SKM-1 treated with dmso at 0.1 percent for 144 hours (cell line): ENCODE data around the gene NPY4R2.
"Not testable (repeated sequence)": the region's sequence is repeated elsewhere in the genome, so short reads cannot be mapped to it uniquely, and the experiment has no call there.

ENCODE experiments used
- DNase-seq: peaks from one replicate; lab custom pipeline; 2025; ENCODE audit not compliant: unreplicated experiment; lab: John Stamatoyannopoulos, UW

The NPY4R2 gene

GRCh38 chr10:47932824-47933223 lies 14.4 kb downstream of the NPY4R2 start:
- DNase-seq, result not testable (repeated sequence)

DNA sequence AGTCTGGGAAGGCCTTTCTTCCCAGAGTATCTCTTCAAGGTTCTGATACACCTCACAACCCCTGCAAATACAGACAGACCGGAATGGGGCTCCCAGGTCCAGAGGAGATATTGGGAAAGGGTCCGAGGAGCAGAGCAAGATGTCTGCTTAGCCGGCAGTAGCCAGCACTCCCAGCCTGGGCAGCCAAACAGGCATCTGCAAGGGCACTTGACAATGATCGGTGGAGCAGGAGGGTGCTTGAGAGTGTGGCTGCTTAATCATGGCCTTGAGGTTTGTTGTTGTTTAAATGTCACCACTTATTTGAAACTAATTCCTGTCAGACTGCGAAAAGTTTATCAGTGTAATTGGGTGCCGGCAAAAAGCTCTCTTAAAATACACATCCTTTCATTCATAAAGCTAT lies 15.0 kb downstream of the NPY4R2 start:
- not testable (repeated sequence) for DNase-seq

DNA sequence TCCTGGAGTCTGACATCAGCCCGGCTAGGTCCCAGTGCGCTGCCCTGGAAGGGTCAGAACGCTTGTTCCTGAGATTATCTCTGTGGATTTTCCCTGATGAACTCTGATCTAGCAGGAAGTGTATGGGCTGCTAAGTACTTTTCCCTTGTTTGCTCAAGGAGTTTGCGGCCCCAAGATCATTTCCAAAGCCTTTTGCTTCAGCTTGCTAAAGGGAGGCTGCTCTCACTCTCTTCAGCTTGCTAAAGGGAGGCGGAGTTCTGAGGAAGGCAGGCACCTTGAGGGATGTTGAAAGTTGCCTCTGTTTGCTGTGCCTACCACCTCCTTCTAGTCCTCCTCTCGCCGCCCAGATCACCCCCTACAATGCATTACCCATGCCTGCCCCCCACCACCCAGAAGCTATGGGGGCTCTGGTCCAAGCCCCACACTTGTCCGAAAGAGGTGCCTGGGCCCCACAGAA lies 18.3 kb downstream of the NPY4R2 start:
- DNase-seq, result not testable (repeated sequence)

GRCh38 chr10:47937634-47938033 lies 19.2 kb downstream of the NPY4R2 start:
- not testable (repeated sequence) for DNase-seq

DNA sequence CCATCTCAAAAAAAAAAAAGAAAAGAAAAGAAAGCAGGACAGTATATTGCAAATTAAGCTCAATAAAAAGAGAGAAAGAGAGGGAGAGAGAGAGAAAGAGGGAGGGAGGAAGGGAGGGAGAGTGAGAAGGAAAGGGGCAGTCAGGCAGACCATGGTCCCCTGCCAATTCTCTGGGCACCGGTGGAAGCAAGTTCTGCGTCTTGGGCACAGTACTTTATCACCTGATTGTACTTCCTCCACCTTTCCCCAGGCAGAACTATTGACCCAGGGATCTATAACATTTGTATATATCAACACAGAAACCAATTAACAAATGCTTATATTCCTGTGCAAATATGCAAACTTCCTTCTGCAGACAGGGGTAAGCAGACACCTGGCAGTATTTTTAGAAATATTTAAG lies 22.4 kb downstream of the NPY4R2 start:
- not testable (repeated sequence) for DNase-seq

GRCh38 chr10:47941379-47941778 lies 22.9 kb downstream of the NPY4R2 start:
- not testable (repeated sequence) for DNase-seq

- not testable (repeated sequence) for DNase-seq
These were observed 24.0 kb downstream of the NPY4R2 start for GRCh38 chr10:47942351-47943019.

DNA sequence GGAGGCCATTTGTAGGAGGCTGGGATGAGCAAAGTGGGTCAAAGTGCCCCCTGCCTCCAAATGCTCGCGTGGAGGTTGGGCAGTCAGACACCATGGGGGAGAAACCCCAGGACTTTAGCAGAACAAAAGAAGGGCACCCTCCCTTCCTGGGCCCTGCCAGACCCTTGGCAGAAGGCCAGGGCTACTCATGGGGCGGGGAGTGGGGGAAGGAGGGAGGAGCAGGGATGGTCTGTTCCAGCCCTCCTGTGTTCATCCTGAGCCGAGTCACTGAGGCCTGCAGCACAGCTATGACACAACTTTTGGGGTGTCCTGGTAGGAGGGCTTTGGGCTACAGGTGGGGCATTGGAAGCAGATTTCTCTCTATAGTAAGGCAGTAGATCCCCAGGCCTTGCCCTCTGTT lies 24.9 kb downstream of the NPY4R2 start:
- not testable (repeated sequence) for DNase-seq

DNA sequence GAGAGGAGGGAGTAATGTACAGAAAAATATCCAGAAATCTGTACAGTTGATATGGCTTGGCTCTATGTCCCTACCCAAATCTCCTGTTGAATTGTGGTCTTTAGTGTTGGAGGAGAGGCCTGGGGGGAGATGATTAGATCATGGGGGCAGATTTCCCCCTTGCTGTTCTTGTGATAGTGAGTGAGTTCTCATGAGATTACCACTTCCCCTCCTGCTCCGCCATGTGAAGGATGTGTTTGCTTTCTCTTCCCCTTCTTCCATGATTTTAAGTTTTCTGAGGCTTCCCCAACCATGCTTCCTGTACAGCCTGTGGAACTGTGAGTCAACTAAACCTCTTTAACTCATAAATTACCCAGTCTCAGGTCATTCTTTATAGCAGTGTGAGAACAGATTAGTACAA lies 29.0 kb downstream of the NPY4R2 start:
- DNase-seq, result not testable (repeated sequence)

DNA sequence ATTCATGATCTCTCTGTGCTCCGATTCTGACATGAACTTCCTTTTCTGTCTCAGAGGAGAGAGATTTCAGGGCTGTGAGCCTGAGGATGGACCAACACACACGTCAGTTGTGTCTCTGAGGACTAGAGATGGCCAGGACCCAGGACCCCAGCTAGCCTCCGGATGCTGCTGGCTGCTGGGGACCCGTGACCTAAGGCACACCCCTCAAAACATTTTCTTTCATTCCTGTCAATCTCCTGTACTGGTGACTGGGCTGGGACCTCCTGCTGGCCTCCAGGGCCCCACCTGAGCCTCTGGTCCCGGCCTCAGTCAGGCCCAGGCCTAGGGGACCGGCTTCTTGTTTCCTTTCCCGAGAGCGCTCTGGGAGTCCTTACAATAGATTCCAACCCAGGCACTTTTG lies 38.7 kb downstream of the NPY4R2 start:
- not testable (repeated sequence) for DNase-seq

DNA sequence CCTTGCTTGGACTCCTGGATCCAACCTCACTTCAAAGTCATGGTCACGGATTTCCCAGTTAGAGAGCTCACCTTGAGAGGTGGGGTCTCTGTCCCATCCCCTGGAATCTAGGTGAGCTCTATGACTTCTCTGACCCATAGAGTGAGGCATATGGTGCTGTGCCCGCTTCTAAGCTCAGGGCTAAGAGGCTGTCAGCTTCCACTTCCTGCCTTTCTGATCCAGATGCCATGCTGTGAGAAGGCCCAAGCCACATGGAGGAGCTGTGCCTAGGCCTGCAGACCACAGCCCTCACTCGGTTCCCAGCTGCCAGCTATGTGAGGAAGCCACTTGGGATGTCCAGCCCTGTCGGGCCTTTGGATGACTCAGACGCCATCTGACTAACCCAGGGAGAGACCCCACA lies 41.2 kb downstream of the NPY4R2 start:
- not testable (repeated sequence) for DNase-seq

DNA sequence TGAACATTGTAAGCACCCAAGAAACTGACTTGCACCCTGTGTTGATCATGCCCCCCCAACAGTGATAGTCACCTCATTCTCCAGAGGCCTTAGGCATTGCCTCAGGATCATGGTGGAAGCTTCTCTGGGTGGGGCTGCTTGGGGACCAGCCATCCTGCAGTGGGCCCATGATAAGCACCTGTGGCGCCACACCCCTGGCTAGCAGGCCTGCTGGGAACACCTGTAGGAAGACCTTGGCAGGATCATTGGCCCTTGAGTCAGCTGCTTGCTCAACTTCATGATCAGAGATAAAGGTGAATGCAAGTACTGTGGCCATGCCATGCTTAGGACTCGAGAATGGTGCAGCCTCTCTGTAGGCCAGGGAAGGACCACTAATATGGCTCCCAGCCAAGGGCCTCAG lies 42.2 kb downstream of the NPY4R2 start:
- DNase-seq, result not testable (repeated sequence)

DNA sequence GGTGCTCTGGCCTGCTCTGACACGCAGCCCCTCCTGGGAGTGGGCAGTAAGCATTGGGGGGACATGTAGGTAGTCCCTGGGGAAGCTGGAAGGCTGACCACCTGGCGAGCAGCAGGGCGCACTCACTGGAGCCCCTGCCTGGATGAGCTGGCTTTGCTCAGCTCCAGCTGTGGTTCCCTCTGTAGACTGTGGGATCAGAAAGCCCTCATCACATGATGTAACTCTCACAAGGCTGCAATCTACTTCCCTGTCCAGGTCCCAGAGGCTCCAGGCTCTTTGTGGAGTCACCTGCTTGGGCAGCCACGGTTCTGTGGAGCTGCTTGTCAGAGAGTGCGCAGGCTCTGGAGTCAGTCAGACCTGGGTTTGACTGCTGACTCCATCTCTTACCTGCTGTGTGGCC lies 44.3 kb downstream of the NPY4R2 start:
- not testable (repeated sequence) for DNase-seq

GRCh38 chr10:47964280-47965063 lies 46.0 kb downstream of the NPY4R2 start:
- not testable (repeated sequence) for DNase-seq

GRCh38 chr10:47968988-47969387 lies 50.5 kb downstream of the NPY4R2 start:
- not testable (repeated sequence) for DNase-seq

DNA sequence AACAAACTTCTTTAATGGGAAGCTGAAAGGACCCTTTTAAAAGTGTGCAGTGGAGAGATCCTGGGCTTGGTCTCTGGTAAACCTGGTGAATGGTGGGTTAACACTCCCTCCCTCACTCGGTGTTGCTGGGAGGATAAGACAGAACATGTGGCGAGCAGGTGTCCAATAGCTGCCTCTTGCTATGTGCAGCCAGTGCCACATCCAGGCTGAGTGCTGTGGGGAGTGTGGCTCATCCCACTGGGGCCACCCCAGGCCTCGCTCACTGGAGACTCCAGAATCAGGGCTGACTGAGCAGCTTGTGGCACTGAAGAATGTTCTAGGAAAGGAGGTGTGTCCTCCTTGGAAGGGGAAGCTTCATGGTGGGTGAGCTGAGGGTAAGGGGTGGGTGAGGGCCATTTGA lies 51.6 kb downstream of the NPY4R2 start:
- DNase-seq, result not testable (repeated sequence)

DNA sequence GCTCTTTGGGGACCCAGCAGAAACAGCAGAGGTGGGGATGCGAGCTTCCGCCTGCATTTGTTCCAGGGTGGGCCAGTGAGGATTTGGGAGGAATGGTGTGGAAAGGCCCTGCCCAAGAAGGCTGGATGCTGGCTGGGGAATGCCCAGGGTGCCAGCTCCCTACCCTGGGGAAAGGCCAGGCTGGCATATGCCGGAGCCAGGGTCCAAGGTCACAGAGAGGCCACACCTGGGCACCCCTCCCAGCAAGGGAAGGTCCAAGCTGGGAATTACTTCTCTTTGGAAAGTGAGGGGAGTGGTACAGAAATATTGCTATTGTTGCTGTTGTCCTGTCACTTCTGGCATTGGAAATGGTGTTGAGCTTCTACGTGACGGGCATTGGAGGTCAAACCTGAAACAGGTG lies 53.1 kb downstream of the NPY4R2 start:
- DNase-seq, result not testable (repeated sequence)

DNA sequence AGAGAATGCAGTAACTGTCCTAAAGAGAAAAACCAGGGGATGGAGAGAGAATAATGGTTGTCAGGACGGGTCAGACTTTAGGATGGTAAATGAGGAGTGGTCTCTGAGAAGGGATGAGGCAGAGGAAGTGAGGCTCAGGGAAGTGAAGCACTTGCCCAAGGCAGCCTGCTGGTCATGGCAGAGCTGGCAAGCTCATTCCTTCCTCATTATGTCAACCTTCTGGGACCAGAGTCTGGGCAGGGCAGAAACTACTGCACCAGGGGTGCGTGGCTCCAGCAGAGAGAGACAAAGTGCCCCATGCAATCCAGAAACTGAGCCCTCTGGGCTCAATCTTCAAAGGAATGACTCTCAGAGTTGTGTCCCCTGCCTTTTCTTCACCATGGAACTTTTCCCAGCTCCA lies 53.6 kb downstream of the NPY4R2 start:
- DNase-seq, result not testable (repeated sequence)
